ENCODE results near the gene GARIN5B.
A peak's percentile ranks its signal among the peaks of the same experiment; 100 is the strongest.

Gene GARIN5B

GRCh38 chr19:55370305-55370988 lies 7.4 kb upstream of the GARIN5B start, which contains the start of gene IL11:
IL11 (minus strand) TSS chr19:55370463; CDS start chr19:55370310, 153 bp downstream.
- DNase-seq (ENCODE audit: low read depth), result no peak

- peak; percentile 19 for DNase-seq (ENCODE audit: low read depth)
Measured at GRCh38 chr19:55369653-55370304, 6.7 kb upstream of the GARIN5B start.

- no peak for DNase-seq (ENCODE audit: low read depth)
Measured at GRCh38 chr19:55368701-55369563, 5.9 kb upstream of the GARIN5B start.

GRCh38 chr19:55368106-55368505 lies 5.0 kb upstream of the GARIN5B start:
- DNase-seq (ENCODE audit: low read depth), result no peak

- no peak for DNase-seq (ENCODE audit: low read depth)
Measured at GRCh38 chr19:55366790-55367189, 3.7 kb upstream of the GARIN5B start.

- no peak for DNase-seq (ENCODE audit: low read depth)
Measured at GRCh38 chr19:55365964-55366363, 2.9 kb upstream of the GARIN5B start.

GRCh38 chr19:55365245-55365644 lies 2.2 kb upstream of the GARIN5B start:
- DNase-seq (ENCODE audit: low read depth), result no peak

GRCh38 chr19:55362174-55362989 lies 678 bp downstream of the GARIN5B start:
- DNase-seq (ENCODE audit: low read depth), result no peak

GRCh38 chr19:55360902-55361301 lies 2.2 kb downstream of the GARIN5B start:
- DNase-seq (ENCODE audit: low read depth), result no peak

- DNase-seq (ENCODE audit: low read depth), result no peak
Measured at GRCh38 chr19:55358943-55359908, 3.8 kb downstream of the GARIN5B start.

GRCh38 chr19:55358493-55358892 lies 4.6 kb downstream of the GARIN5B start:
- DNase-seq (ENCODE audit: low read depth), result no peak

- no peak for DNase-seq (ENCODE audit: low read depth)
Measured at GRCh38 chr19:55355213-55355821, 7.7 kb downstream of the GARIN5B start.

- no peak for DNase-seq (ENCODE audit: low read depth)
Measured at GRCh38 chr19:55354698-55355212, 8.3 kb downstream of the GARIN5B start, which contains the start of gene COX6B2. COX6B2 (minus strand) TSS chr19:55354719; CDS start chr19:55354521, 198 bp downstream.

GRCh38 chr19:55353803-55354697 lies 9.0 kb downstream of the GARIN5B start:
- peak; percentile 38 for DNase-seq (ENCODE audit: low read depth)

GRCh38 chr19:55353356-55353802 lies 9.7 kb downstream of the GARIN5B start:
- DNase-seq (ENCODE audit: low read depth), result no peak

- no peak for DNase-seq (ENCODE audit: low read depth)
Measured at GRCh38 chr19:55352549-55353145, 10.4 kb downstream of the GARIN5B start.

GRCh38 chr19:55352040-55352439 lies 11.0 kb downstream of the GARIN5B start:
- DNase-seq (ENCODE audit: low read depth), result no peak

GRCh38 chr19:55350620-55351315 lies 12.3 kb downstream of the GARIN5B start:
- DNase-seq (ENCODE audit: low read depth), result no peak
